ENCODE measurements around the gene SPG11. TPM values are rescaled to one million over a fixed set of nuclear protein-coding genes. Genes with fewer than 3 reads are reported as not detected.

SPG11 gene
- total and polyA plus RNA-seq, 8 donors = 72.6 to 92.5 (median 83.2) TPM

DNA sequence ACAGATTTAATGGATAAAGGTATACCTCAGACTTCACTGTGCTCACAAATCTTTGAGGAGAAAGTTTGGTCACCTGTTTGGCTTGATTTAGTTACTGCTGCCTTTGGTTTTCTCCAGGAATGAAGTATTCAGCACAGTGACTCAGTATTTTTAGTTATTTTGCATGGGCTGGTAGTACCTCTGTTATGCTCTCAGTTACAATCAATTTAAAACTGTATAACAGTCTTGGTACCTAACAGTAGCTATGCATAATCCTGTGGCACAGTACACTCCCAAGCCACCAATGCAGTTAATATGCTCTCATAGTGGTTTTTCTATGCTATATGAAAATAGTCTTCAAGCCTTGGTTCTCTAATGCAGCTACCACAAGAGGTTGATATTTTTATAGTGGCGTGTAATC lies 138.4 kb downstream of the SPG11 start:
- no peak for DNase-seq
- Histone ChIP-seq H3K27ac (no peak overlapping the region), H3K36me3 (peaks cover 0 to 57% of the 10 kb centered on the region in 2 donors), H3K9me3 (no peaks in the 10 kb centered on the region), H3K27me3 (no peaks in the 10 kb centered on the region), H3K4me3 (no peak overlapping the region), H3K4me1 (no peaks in the 10 kb centered on the region)
- ATAC-seq = no peak
- intact Hi-C loops (cut with DNase I) = no loop called here
- TF ChIP-seq, protein P1, sequence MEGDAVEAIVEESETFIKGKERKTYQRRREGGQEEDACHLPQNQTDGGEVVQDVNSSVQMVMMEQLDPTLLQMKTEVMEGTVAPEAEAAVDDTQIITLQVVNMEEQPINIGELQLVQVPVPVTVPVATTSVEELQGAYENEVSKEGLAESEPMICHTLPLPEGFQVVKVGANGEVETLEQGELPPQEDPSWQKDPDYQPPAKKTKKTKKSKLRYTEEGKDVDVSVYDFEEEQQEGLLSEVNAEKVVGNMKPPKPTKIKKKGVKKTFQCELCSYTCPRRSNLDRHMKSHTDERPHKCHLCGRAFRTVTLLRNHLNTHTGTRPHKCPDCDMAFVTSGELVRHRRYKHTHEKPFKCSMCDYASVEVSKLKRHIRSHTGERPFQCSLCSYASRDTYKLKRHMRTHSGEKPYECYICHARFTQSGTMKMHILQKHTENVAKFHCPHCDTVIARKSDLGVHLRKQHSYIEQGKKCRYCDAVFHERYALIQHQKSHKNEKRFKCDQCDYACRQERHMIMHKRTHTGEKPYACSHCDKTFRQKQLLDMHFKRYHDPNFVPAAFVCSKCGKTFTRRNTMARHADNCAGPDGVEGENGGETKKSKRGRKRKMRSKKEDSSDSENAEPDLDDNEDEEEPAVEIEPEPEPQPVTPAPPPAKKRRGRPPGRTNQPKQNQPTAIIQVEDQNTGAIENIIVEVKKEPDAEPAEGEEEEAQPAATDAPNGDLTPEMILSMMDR (IDR thresholded peaks at IDR 0.05) = no peak

DNA sequence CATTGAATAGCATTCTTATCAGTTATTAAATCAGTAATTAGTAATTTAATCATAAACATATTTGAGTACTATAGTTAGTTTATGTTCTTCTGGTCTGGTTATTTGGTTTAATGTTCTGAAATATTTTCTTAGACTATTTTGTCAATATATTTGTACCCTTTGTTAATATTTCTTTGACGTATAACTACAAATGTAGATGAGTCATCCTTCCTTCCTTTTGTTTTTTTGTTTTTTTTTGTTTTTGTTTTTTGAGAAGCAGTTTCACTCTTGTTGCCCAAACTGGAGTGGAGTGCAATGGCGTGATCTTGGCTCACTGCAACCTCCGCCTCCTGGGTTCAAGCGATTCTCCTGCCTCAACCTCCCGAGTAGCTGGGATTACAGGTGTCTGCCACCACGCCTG lies 143.9 kb downstream of the SPG11 start:
- H3K4me3 ChIP-seq = no peak overlapping the region
- no peaks in the 10 kb centered on the region for H3K27me3 ChIP-seq
- H3K36me3 ChIP-seq = peaks cover 0 to 74% of the 10 kb centered on the region in 2 donors
- H3K9me3 ChIP-seq = no peaks in the 10 kb centered on the region
- intact Hi-C loops (cut with DNase I) = no loop called here
- no peak overlapping the region for H3K27ac ChIP-seq
- H3K4me1 ChIP-seq = no peaks in the 10 kb centered on the region
- no peak for ATAC-seq
- TF ChIP-seq, protein P1 (IDR thresholded peaks at IDR 0.05) = no peak
- no peak for DNase-seq

DNA sequence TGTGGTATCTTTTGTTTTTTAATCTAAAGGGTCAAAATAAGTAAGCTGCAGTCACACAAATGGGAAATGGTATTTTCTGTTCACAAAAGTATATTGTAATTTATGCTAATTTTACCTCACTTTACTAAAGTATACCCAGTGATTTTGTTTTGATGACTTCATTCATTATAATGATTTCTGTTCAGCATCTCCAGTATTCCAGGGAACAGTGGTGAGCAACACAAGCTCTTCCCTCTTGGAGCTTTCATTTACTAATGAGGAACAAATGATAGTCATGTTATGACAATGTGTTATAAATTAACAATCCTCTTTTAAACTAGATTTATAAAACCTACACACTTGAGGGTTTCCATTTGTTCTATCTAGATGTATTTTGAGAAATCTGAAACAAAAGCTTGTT lies 147.0 kb downstream of the SPG11 start:
- Histone ChIP-seq H3K27me3 (no peaks in the 10 kb centered on the region), H3K36me3 (peaks cover 0 to 56% of the 10 kb centered on the region in 2 donors)

More for the DNA sequence above, 147.0 kb downstream of the SPG11 start:
- Histone ChIP-seq H3K4me3 (no peak overlapping the region), H3K4me1 (no peaks in the 10 kb centered on the region), H3K27ac (no peak overlapping the region), H3K9me3 (no peaks in the 10 kb centered on the region)
- TF ChIP-seq, protein P1 (IDR thresholded peaks at IDR 0.05) = no peak
- no peak for ATAC-seq
- intact Hi-C loops (cut with DNase I) = no loop called here
- DNase-seq = no peak

Other genes with a start within 250 kb of the SPG11 start
- 10 to 100 TPM; 27.5 to 34.7 TPM for gene CTDSPL2, start 236.0 kb downstream of the SPG11 start, total RNA-seq
- gene CTDSPL2, start 236.0 kb downstream of the SPG11 start, polyA plus RNA-seq (ENCODE audit: insufficient read length in 6 of 6) = 10 to 100 TPM; 59.7 to 81.0 (median 72.3) TPM
- gene EIF3J, start 126.5 kb downstream of the SPG11 start, total RNA-seq = 10 to 100 TPM; 58.9 to 77.1 TPM
- 100 to 1,000 TPM in 2 of 6 donors, 10 to 100 TPM in 4; 83.1 to 102 (median 97.6) TPM for gene EIF3J, start 126.5 kb downstream of the SPG11 start, polyA plus RNA-seq (ENCODE audit: insufficient read length in 6 of 6)
- 1 to 10 TPM; 1.7 to 3.8 TPM for gene PATL2, start 47.7 kb upstream of the SPG11 start, total RNA-seq
- 1 to 10 TPM in 5 of 6 donors, under 1 TPM in 1; 0.88 to 1.5 (median 1.1) TPM for gene PATL2, start 47.7 kb upstream of the SPG11 start, polyA plus RNA-seq (ENCODE audit: insufficient read length in 6 of 6)
- gene B2M, start 47.9 kb upstream of the SPG11 start, total RNA-seq = 1,000 to 10,000 TPM; 4,127 to 5,072 TPM
- 1,000 to 10,000 TPM; 1,154 to 1,667 (median 1,413) TPM for gene B2M, start 47.9 kb upstream of the SPG11 start, polyA plus RNA-seq (ENCODE audit: insufficient read length in 6 of 6)
- 10 to 100 TPM; 26.6 to 30.8 TPM for gene TRIM69, start 72.9 kb upstream of the SPG11 start, total RNA-seq
- 10 to 100 TPM; 15.5 to 24.5 (median 22.2) TPM for gene TRIM69, start 72.9 kb upstream of the SPG11 start, polyA plus RNA-seq (ENCODE audit: insufficient read length in 6 of 6)

Measured in left lung (tissue), 10 donors.